Measurements from ENCODE around the gene EXTL1.

The EXTL1 gene, protein sequence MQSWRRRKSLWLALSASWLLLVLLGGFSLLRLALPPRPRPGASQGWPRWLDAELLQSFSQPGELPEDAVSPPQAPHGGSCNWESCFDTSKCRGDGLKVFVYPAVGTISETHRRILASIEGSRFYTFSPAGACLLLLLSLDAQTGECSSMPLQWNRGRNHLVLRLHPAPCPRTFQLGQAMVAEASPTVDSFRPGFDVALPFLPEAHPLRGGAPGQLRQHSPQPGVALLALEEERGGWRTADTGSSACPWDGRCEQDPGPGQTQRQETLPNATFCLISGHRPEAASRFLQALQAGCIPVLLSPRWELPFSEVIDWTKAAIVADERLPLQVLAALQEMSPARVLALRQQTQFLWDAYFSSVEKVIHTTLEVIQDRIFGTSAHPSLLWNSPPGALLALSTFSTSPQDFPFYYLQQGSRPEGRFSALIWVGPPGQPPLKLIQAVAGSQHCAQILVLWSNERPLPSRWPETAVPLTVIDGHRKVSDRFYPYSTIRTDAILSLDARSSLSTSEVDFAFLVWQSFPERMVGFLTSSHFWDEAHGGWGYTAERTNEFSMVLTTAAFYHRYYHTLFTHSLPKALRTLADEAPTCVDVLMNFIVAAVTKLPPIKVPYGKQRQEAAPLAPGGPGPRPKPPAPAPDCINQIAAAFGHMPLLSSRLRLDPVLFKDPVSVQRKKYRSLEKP

DNA sequence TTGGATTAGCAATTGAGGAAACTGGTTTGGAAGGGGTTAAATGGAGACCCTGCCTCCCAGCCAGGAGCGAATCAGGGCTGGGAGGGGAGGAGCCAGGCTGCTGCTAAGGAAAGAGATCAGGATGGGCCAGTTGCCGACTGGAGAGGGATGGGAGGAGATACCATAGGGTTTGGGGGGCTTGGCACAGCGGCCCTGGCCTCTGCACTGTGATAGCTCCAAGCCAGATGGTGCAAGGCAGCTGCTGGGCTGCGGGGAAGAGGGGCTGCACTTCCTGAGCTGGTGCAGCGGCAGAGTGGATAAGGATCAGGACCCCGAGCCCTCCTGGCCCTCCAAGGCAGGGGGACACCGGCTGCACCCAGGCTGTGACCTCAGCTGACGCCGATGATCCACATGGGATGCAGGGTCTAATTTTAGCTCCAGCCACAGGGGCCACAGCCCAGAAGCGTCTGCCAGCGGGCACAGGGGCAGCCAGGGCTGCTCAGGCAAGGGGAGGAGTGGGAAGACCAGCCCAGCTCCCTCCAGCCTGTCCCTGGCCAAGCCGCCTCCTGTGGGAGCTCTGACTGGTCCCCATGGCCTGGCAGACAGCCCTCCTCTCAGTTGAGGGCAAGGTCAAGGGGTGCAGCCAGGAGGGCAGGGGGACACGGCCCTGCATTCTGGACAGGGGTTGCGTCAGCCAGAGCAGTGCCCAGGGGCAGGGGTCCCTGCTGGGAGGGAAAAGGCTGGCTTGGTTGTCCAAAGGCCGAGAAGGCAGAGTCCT lies at the start of gene EXTL1:
Gene EXTL1 (plus strand): TSS at position 129 of the 757 bp plus-strand sequence. CDS start 872 bp downstream, outside the sequence.
- no peak for DNase-seq (ENCODE audit: low read depth)
- peak within 1 kb of the TSS; percentile 52 for H3K4me3 ChIP-seq (ENCODE audit: low read length)
- TF ChIP-seq, protein P1, sequence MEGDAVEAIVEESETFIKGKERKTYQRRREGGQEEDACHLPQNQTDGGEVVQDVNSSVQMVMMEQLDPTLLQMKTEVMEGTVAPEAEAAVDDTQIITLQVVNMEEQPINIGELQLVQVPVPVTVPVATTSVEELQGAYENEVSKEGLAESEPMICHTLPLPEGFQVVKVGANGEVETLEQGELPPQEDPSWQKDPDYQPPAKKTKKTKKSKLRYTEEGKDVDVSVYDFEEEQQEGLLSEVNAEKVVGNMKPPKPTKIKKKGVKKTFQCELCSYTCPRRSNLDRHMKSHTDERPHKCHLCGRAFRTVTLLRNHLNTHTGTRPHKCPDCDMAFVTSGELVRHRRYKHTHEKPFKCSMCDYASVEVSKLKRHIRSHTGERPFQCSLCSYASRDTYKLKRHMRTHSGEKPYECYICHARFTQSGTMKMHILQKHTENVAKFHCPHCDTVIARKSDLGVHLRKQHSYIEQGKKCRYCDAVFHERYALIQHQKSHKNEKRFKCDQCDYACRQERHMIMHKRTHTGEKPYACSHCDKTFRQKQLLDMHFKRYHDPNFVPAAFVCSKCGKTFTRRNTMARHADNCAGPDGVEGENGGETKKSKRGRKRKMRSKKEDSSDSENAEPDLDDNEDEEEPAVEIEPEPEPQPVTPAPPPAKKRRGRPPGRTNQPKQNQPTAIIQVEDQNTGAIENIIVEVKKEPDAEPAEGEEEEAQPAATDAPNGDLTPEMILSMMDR (conservative IDR thresholded peaks at IDR 0.05; ENCODE audit: low read length), result no peak

DNA sequence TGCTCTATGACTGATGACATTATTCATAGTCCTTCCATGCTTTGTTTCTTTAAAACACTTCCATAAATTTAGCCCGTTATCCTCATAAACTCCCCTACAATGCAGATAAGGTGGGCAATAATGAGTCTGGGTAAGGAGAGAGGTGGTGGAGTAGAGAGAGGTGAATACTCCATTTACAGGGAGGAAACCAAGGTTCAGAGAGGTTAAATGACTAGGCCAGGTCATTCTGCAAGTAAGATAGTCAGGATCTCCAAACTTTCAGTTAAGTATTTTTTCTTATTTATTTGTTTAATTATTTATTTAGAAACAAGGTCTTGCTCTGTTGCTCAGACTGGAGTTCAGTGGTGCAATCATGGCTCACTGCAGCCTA lies 49.8 kb upstream of the EXTL1 start:
- no peak overlapping the region for H3K4me3 ChIP-seq (ENCODE audit: low read length)
- TF ChIP-seq, protein P1 (conservative IDR thresholded peaks at IDR 0.05; ENCODE audit: low read length), result no peak
- no peak for DNase-seq (ENCODE audit: low read depth)

DNA sequence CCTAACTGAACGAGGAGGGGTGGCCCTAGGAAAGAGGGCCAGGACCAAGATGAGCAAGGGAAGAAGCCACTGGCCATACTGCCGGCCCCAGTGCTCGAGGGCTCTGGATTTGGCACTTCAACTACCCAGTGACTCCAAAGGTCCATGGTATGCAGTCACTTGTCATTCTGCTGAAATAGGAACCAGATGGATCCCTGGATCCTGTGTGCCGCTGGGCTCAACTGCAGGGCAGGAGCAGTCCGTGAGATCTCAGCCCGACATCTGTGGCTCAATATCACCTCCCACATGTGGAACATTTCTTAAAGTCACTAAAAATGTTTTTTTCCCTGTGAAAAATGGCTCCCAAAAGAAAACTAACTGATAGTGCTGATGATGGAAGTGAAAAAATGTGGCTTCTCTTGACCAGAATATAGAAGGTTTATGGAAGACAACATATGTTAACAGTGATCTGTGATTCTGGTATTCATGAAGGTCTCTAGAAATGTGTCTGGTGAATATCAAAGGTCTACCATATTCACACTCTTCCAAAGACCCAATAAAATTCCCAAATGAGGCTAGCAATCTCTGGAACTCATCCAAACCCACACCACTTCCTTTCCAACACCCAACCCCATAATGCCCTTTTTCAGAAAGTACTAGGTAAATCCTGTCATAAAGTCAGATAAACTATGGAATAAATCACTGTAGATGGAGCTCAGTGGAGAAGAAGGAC lies 47.8 kb upstream of the EXTL1 start:
- H3K4me3 ChIP-seq (ENCODE audit: low read length), result no peak overlapping the region
- DNase-seq (ENCODE audit: low read depth), result peak; percentile 47
- TF ChIP-seq, protein P1 (conservative IDR thresholded peaks at IDR 0.05; ENCODE audit: low read length), result no peak

DNA sequence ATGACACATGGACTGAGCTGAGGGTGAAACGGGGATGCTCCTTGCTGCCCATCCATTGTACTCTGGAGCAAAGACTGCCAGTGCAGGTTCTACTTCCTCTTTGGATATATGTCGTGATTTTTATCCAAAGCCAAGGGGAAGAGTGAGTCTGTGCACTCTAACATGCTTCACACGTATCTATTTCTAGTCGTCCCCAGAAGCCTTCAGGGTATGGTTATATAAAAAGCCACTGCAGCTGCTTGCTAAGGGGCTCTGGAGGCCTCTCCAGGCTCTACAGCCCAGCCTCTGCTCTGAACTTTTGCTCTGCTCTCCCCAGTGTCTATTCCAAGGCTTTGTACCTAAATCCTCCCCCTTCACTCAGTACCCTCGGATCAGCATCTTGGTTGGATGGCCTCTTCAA lies 43.8 kb upstream of the EXTL1 start:
- DNase-seq (ENCODE audit: low read depth), result no peak
- no peak overlapping the region for H3K4me3 ChIP-seq (ENCODE audit: low read length)
- TF ChIP-seq, protein P1 (conservative IDR thresholded peaks at IDR 0.05; ENCODE audit: low read length), result no peak

DNA sequence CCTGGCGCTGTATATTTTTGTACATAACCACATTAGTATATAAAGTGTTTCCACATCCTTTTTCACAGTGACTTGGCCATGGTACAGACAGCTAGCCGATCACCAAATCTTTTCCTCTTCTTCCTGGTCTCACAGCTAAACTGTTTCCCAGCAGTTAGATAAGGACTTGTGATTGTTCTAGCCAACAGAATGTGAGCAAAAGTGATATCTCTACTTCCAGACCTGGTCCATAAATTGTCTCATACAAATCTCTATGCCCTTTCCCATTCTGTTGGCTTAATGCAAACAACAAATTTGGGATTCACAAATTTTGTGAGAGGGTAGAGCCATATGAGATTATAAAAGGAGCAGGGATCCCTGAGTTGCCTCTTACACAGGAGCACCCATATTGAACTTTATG lies 43.2 kb upstream of the EXTL1 start:
- TF ChIP-seq, protein P1 (conservative IDR thresholded peaks at IDR 0.05; ENCODE audit: low read length), result no peak
- DNase-seq (ENCODE audit: low read depth), result no peak
- H3K4me3 ChIP-seq (ENCODE audit: low read length), result no peak overlapping the region

DNA sequence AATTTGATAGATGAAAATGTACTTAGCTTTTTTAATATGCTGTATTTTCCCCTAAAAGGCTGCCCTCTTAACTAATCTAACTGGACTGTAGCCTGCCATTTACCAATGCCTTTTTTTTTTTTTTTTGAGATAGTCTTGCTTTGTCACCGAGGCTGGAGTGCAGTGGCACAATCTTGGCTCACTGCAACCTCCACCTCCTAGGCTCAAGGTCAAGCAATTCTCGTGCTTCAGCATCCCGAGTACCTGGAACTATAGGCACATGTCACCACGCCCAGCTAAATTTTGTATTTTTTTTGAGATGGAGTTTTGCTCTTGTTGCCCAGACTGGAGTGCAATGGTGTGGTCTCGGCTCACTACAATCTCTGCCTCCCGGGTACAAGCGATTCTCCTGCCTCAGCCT lies 42.4 kb upstream of the EXTL1 start:
- TF ChIP-seq, protein P1 (conservative IDR thresholded peaks at IDR 0.05; ENCODE audit: low read length), result no peak
- DNase-seq (ENCODE audit: low read depth), result no peak
- H3K4me3 ChIP-seq (ENCODE audit: low read length), result no peak overlapping the region

Measured in AG10803 (cell line).